ENCODE measurements around the gene NFE2L3. TPM values are rescaled to one million over a fixed set of nuclear protein-coding genes. Genes with fewer than 3 reads are reported as not detected.
A peak's percentile ranks its signal among the peaks of the same experiment; 100 is the strongest.

The NFE2L3 gene
- total and polyA plus RNA-seq, 9 of the 15 experiments (the other 6 are each of a cell fraction or from before 2014, with no cell fraction given), result 2.9 to 16.9 (median 12.4) TPM

DNA sequence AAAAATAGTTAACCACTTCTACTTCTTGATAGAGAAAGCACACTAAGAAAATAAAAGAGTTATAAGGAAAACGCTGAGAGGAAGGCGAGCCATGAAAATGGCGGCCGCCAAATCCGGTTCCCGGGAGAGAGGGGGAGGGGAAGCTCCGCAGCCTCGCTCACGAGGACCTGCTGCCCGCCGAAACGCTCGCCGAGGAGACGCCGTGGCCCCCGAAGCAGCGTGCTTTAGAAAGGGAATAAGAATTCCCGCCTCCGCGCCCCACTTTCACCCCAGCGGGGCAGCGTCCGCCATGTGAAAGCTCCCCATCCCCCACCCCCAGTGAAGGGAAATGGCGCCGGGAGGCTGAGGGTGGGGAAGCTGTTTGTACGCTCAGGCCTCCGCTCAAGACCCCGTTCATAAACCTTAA is 48.0 kb downstream of the NFE2L3 start (continued):
- TF ChIP-seq, protein P1, sequence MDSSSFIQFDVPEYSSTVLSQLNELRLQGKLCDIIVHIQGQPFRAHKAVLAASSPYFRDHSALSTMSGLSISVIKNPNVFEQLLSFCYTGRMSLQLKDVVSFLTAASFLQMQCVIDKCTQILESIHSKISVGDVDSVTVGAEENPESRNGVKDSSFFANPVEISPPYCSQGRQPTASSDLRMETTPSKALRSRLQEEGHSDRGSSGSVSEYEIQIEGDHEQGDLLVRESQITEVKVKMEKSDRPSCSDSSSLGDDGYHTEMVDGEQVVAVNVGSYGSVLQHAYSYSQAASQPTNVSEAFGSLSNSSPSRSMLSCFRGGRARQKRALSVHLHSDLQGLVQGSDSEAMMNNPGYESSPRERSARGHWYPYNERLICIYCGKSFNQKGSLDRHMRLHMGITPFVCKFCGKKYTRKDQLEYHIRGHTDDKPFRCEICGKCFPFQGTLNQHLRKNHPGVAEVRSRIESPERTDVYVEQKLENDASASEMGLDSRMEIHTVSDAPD (CRISPR knock-in tag; IDR thresholded peaks at IDR 0.05), result no peak
- peak; percentile 80 for TF ChIP-seq ZNF586 (CRISPR knock-in tag; conservative IDR thresholded peaks at IDR 0.05)
- TF ChIP-seq, protein P2, sequence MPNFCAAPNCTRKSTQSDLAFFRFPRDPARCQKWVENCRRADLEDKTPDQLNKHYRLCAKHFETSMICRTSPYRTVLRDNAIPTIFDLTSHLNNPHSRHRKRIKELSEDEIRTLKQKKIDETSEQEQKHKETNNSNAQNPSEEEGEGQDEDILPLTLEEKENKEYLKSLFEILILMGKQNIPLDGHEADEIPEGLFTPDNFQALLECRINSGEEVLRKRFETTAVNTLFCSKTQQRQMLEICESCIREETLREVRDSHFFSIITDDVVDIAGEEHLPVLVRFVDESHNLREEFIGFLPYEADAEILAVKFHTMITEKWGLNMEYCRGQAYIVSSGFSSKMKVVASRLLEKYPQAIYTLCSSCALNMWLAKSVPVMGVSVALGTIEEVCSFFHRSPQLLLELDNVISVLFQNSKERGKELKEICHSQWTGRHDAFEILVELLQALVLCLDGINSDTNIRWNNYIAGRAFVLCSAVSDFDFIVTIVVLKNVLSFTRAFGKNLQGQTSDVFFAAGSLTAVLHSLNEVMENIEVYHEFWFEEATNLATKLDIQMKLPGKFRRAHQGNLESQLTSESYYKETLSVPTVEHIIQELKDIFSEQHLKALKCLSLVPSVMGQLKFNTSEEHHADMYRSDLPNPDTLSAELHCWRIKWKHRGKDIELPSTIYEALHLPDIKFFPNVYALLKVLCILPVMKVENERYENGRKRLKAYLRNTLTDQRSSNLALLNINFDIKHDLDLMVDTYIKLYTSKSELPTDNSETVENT (CRISPR knock-in tag; IDR thresholded peaks at IDR 0.05), result no peak
- TF ChIP-seq ZNF699 (CRISPR knock-in tag; IDR thresholded peaks at IDR 0.05; ENCODE audit: insufficient replicate concordance), result no peak
- no peak for TF ChIP-seq ZNF224 (CRISPR knock-in tag; IDR thresholded peaks at IDR 0.05)
- no peak for TF ChIP-seq ZNF232 (CRISPR knock-in tag; IDR thresholded peaks at IDR 0.05)
- no peak for TF ChIP-seq HDAC3 (IDR thresholded peaks at IDR 0.05; ENCODE audit: borderline replicate concordance, partially characterized antibody)
- TF ChIP-seq MCM3 (IDR thresholded peaks at IDR 0.05), result no peak
- peak; percentile 95 for TF ChIP-seq KAT8 (IDR thresholded peaks at IDR 0.05; ENCODE audit: low read depth)
- peak; percentile 54 for TF ChIP-seq FUS (optimal IDR thresholded peaks at IDR 0.05; ENCODE audit: low read depth, low read length)
- no peak for TF ChIP-seq ASH1L (IDR thresholded peaks at IDR 0.05; ENCODE audit: borderline replicate concordance, low read depth, partially characterized antibody)
- TF ChIP-seq KLF13 (tag; IDR thresholded peaks at IDR 0.05; ENCODE audit: borderline replicate concordance, low read depth), result no peak
- peak; percentile 71; the same call in 1 of the 2 replicates for TF ChIP-seq NFXL1 (CRISPR knock-in tag; IDR thresholded peaks at IDR 0.05)
- TF ChIP-seq RFX5 (IDR thresholded peaks at IDR 0.05; ENCODE audit: low read depth, low read length), result no peak
- no peak for TF ChIP-seq COPS2 (conservative IDR thresholded peaks at IDR 0.05)
- no peak; the same call in 1 of the 2 replicates for TF ChIP-seq FOXM1 (IDR thresholded peaks at IDR 0.05; ENCODE audit: low read depth)
- TF ChIP-seq FOXM1 (CRISPR knock-in tag; IDR thresholded peaks at IDR 0.05; ENCODE audit: low read depth), result 0 out of 2 replicates have a peak, but pooled peaks have one; percentile 9
- no peak for TF ChIP-seq MAFG (tag; conservative IDR thresholded peaks at IDR 0.05)
- TF ChIP-seq HDAC6 (IDR thresholded peaks at IDR 0.05; ENCODE audit: low read depth, low read length), result no peak
- TF ChIP-seq SAFB2 (IDR thresholded peaks at IDR 0.05; ENCODE audit: borderline replicate concordance, low read depth, low read length, severe bottlenecking), result no peak
- TF ChIP-seq ZBTB1 (CRISPR knock-in tag; IDR thresholded peaks at IDR 0.05; ENCODE audit: borderline replicate concordance, low read depth), result no peak
- TF ChIP-seq, protein P3, sequence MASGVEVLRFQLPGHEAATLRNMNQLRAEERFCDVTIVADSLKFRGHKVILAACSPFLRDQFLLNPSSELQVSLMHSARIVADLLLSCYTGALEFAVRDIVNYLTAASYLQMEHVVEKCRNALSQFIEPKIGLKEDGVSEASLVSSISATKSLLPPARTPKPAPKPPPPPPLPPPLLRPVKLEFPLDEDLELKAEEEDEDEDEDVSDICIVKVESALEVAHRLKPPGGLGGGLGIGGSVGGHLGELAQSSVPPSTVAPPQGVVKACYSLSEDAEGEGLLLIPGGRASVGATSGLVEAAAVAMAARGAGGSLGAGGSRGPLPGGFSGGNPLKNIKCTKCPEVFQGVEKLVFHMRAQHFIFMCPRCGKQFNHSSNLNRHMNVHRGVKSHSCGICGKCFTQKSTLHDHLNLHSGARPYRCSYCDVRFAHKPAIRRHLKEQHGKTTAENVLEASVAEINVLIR (CRISPR knock-in tag; IDR thresholded peaks at IDR 0.05), result 0 out of 2 replicates have a peak, but pooled peaks have one; percentile 26
- TF ChIP-seq SIRT6 (IDR thresholded peaks at IDR 0.05; ENCODE audit: low read depth, low read length), result peak; percentile 95
- TF ChIP-seq ZKSCAN8 (CRISPR knock-in tag; IDR thresholded peaks at IDR 0.05), result 0 out of 2 replicates have a peak, but pooled peaks have one; percentile 59
